Activated CD4-positive, CD25-positive, alpha-beta regulatory T cell treated with anti-CD3 and anti-CD28 coated beads, Interleukin-2, amount 50 U/mL, for 24 hours (primary cell): ENCODE data around the gene GOPC.

ENCODE experiments used
- ATAC-seq, 2 donors: fragments of 150-1000 bp; cut with Tn5 transposase; one replicate each; pipeline ENCODE4 v1.10.0; 2021; ENCODE audit warnings: mild to moderate bottlenecking in 1 of 2, moderate library complexity in 1 of 2

Gene GOPC

DNA sequence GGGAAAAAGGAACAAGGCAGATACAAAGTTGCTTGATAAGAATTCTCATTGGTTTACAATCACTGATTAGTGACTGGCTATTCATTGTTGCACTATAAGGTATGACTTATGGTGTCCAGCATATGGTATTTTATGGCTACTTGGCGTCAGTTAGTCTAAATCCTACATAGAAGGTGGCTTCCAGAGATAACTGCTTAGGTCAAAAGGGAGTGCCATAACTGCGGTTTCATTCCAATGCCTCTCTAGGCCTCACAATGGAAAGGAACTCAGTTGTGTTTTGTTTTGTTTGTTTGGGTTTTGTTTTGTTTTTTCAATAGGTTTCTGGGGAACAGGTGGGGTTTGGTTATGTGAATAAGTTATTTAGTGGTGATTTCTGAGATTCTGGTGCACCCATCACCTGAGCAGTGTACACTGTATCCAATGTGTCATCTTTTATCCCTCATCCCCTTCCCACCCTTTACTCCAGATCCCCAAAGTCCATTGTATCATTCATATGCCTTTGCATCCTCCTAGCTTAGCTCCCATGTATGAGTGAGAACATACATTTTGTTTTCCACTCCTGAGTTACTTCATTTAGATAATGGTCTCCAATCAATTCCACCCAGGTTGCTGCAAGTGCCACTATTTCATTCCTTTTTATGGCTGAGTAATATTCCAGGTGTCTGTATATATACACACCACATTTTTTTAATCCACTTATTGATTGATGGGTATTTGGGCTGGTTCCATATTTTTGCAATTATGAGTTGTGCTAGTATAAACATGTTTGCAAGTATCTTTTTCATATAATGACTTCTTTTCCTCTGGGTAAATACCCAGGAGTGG, 7.0 kb downstream of the GOPC start:
- no peak for ATAC-seq

GRCh38 chr6:117592983-117593759, 9.1 kb downstream of the GOPC start:
- ATAC-seq: no peak

GRCh38 chr6:117591405-117591804, 10.9 kb downstream of the GOPC start:
- no peak for ATAC-seq

DNA sequence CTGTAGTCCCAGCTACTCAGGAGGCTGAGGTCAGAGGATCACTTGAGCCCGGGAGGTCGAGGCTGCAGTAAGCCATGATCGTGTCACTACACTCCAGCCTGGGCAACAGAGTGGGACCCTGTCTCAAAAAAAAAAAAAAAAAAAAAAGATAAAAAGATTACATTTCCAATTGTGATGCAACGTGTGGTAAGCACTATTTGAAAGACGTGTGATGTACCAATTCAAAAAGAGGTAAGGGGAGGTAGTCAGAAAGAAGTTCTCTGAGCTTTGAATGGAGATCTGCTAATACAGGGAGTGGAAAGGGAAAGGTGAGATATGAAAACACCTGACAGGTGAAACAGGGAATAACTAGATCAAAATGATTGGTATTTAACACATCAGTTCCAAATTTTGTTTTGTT, 11.9 kb downstream of the GOPC start:
- no peak for ATAC-seq

DNA sequence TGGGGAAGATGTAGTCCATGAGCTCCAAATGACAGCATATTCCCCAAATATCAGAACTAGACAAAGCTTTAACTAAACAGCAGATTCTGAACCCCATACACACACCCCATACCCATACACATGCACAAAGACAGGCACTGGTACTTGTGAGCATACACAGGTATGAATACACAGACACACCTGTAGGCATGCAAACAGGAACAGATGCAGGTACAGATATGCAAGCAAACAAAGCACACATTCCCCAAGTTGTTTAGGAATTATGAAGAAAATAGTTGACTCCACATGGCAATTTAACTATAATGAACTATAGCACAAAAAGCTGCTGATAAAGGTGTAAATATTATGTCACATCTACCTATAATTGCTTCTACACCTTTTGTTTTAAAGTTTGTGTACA, 16.7 kb downstream of the GOPC start:
- ATAC-seq: no peak

- ATAC-seq: no peak
Measured at GRCh38 chr6:117574198-117574597, 28.1 kb downstream of the GOPC start.

GRCh38 chr6:117573006-117573680, 29.2 kb downstream of the GOPC start:
- no peak for ATAC-seq

GRCh38 chr6:117568831-117569410, 33.4 kb downstream of the GOPC start:
- peak; percentile 63 to 81 for ATAC-seq

DNA sequence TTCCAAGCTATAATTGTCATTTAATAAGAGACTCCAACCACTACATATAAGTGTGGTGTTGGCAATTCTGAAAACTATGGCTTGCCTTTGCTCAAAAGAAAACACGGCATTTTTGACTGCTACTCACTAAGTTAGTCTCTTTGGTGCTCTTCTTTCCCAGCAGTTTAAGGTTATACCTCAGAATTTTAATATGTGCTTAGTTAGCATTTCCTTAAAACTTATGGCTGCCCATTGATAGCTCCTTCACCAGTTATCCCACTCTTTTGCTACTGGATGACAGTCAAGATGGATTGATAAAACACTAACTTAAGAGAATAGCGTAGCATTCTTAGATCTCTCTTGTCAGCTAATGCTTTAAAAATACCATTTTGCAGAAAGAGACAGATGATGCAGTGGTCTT, 34.1 kb downstream of the GOPC start:
- no peak for ATAC-seq

- ATAC-seq: no peak
Measured at GRCh38 chr6:117564681-117565080, 37.6 kb downstream of the GOPC start.

- no peak for ATAC-seq
Measured at GRCh38 chr6:117561128-117561527, 41.2 kb downstream of the GOPC start.

- no peak for ATAC-seq
Measured at GRCh38 chr6:117559299-117559698, 43.0 kb downstream of the GOPC start.

- ATAC-seq: no peak
Measured at GRCh38 chr6:117558818-117559217, 43.5 kb downstream of the GOPC start.

DNA sequence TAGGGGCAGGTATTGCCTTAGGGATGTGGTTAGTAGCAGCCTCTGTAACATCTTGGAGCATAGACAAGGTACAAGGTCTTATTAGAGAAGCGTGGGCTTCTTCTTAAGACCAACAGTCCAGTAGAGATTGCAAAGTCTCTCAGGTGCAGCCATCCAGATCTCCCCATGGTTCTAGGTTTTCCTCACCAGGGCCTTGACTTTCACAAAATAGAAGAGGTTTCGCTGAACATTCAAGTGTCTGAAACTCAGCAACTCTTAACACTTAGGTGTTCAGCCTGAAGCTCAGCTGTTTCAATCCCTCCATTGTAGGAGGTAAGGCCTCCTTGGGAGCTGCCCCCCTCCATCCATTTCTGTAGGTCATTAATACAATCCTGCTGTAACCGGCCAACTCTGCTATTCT, 44.4 kb downstream of the GOPC start:
- no peak for ATAC-seq

- ATAC-seq: no peak
Measured at GRCh38 chr6:117555882-117556498, 46.3 kb downstream of the GOPC start.

- ATAC-seq: no peak
Measured at GRCh38 chr6:117555262-117555849, 47.0 kb downstream of the GOPC start.

DNA sequence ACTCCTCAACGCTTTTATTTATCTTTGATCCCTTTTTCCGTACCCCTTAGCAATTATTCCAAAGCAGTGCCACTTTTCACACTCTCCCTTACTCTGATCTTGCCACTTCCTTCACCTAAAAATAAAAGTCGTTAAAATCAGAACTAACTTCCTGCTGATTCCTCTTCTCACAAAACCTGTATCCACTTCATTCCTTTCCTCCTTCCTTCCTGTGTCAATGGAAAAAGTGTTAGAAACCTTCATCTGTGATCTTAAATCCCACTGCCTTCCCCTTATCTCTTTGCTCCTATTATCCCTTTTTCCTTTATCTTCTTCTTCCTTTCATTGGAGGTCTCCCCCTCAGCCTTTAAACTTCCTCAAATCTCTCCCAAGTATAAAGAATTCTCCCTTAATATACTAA, 49.2 kb downstream of the GOPC start:
- no peak for ATAC-seq

DNA sequence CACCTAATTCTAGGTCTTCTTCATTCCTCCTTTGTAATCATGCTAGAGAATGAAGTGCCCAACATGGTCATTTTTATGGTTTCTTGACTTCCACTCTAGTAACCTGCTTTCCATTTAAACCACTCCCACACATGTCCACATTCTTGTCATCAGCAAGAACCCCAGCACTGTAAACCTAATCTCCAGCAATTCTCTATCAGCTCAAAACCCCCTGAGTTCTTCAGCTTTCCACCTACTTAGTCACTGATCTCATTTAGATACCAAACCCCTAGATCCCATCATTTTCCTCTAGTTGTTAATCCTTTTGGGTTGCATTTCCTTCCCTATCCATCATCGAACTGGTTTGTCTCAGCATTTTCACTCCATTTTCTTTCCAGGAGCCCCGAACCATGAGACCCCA, 49.7 kb downstream of the GOPC start:
- ATAC-seq: no peak

DNA sequence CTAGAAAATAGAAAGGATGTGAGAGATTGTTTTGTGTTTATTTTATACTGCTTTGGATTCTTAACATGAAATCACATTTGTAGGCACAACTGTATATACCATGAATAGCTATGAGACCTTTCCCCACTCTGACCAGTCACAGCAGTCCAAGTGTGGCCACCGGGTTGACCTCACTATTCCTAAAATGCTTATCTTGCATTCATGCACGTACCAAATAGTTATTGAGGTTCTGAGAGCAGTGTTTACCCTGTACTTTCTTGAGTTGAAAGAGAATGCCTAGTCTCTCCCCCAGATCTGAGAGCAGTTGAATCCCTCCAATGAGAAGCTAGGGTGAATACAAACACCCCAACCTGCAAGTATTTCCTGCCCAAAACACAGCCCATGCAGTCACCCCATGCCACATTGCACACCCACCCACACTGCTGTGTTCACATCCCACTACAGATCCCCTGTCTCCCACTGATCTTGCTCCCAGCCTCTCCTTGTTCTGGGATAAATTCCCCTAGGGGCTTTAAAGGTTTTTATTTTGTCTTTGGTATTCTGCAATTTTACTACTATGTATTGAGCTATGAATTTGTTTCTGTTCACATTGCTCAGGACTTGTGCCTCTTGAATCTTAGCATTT, 51.6 kb downstream of the GOPC start:
- no peak for ATAC-seq

GRCh38 chr6:117550078-117550600, 52.2 kb downstream of the GOPC start:
- ATAC-seq: no peak

DNA sequence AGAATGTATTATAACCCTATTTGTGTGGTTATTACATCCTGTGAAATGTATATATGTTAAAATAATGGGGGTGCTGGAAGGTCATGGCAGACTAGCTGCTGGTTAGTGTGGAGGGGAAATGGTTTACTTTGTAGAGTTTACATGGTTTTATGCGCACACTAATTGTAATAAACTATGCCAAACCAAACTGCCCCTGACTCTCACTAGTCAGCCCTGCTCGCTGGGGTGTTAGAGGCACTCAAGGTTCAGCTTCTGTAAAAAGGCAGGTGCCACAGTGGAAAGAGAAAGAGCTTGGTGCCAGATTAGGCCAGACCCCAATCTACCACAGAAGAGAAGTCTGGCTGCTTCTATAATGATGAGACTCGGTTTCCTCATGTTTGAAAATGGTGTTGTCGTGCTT, 52.7 kb downstream of the GOPC start:
- ATAC-seq: no peak
